Neural cell (in vitro differentiated cells): ENCODE results near the gene UVRAG. TPM values are rescaled to one million over a fixed set of nuclear protein-coding genes. Genes with fewer than 3 reads are reported as not detected.

Source experiments
- H2AFZ ChIP-seq: fragments of 200-600, 300-800 bp; sonication (generic), shearing (Covaris generic); 2 replicates; pipeline ENCODE4 v1.6.0; 2014; ENCODE audit warnings: low read depth, mild to moderate bottlenecking, antibody characterized with exemption, low read length, moderate library complexity
- H3F3A ChIP-seq: fragments of 200-600 bp; shearing (Covaris generic); 2 replicates; pipeline ENCODE4 v1.6.1; 2016; ENCODE audit warnings: mild to moderate bottlenecking, moderate library complexity, mixed read lengths, antibody characterized with exemption, low read length; ENCODE audit not compliant: insufficient read depth, poor library complexity, severe bottlenecking
- H3K27ac ChIP-seq: fragments of 200-600, 300-800 bp; sonication (generic), shearing (Covaris generic); 2 replicates; pipeline ENCODE4 v1.5.1; 2014; ENCODE audit warnings: mild to moderate bottlenecking, low read length, moderate library complexity
- H3K27me3 ChIP-seq: fragments of 300-800, 200-600 bp; sonication (generic), shearing (Covaris generic); 2 replicates; pipeline ENCODE4 v1.6.0; 2014; ENCODE audit warnings: mild to moderate bottlenecking, low read depth, low read length, moderate library complexity; ENCODE audit not compliant: insufficient read depth
- H3K36me3 ChIP-seq: fragments of 300-800, 200-600 bp; sonication (generic), shearing (Covaris generic); 2 replicates; pipeline ENCODE4 v1.5.1; 2014; ENCODE audit warnings: mild to moderate bottlenecking, antibody characterized with exemption, low read length, moderate library complexity; ENCODE audit not compliant: insufficient read depth
- H3K4me2 ChIP-seq: fragments of 300-800, 200-600 bp; sonication (generic), shearing (Covaris generic); 2 replicates; pipeline ENCODE4 v1.6.0; 2014; ENCODE audit warnings: mild to moderate bottlenecking, low read length
- H3K4me3 ChIP-seq: fragments of 300-800, 200-600 bp; sonication (generic), shearing (Covaris generic); 2 replicates; pipeline ENCODE4 v1.5.1; 2014; ENCODE audit warnings: mild to moderate bottlenecking, low read length, moderate library complexity
- H3K79me2 ChIP-seq: fragments of 200-600 bp; shearing (Covaris generic); replicated peaks from 2 replicates; pipeline ENCODE4 v1.6.0; 2014; ENCODE audit warnings: mild to moderate bottlenecking, low read length, moderate library complexity; ENCODE audit not compliant: insufficient read depth
- H3K9ac ChIP-seq: fragments of 300-800, 200-600 bp; sonication (generic), shearing (Covaris generic); 2 replicates; pipeline ENCODE4 v1.6.1; 2016; ENCODE audit warnings: mild to moderate bottlenecking, low read length, mixed read lengths
- H3K9me2 ChIP-seq: fragments of 200-600 bp; shearing (Covaris generic); 2 replicates; pipeline ENCODE4 v1.6.1; 2016; ENCODE audit warnings: mild to moderate bottlenecking, low read length, mixed read lengths; ENCODE audit not compliant: insufficient read depth
- H3K9me3 ChIP-seq: fragments of 200-600, 300-800 bp; sonication (generic), shearing (Covaris generic); 2 replicates; pipeline ENCODE4 v1.6.1; 2016; ENCODE audit warnings: mild to moderate bottlenecking, mixed run types, low read length, moderate library complexity, mixed read lengths
- H4K20me1 ChIP-seq: fragments of 200-600 bp; shearing (Covaris generic); 2 replicates; pipeline ENCODE4 v1.6.1; 2016; ENCODE audit warnings: mild to moderate bottlenecking, mixed run types; ENCODE audit not compliant: insufficient read depth
- EP300 ChIP-seq: fragments of 450-650 bp; conservative IDR thresholded peaks from 2 replicates; pipeline ENCODE4 v1.6.1; 2014; ENCODE audit warnings: antibody characterized with exemption, mild to moderate bottlenecking, moderate library complexity; ENCODE audit not compliant: poor library complexity, severe bottlenecking
- EZH2 ChIP-seq: fragments of 200-600, 300-800 bp; shearing (Covaris generic), sonication (generic); IDR thresholded peaks from 2 replicates; pipeline ENCODE4 v1.6.1; 2014; ENCODE audit warnings: antibody characterized with exemption, low read length, borderline replicate concordance, mild to moderate bottlenecking; ENCODE audit not compliant: insufficient read depth, poor library complexity, severe bottlenecking
- MXI1 ChIP-seq: fragments of 450-650 bp; conservative IDR thresholded peaks from 2 replicates; pipeline ENCODE4 v1.6.1; 2014; ENCODE audit warnings: antibody characterized with exemption, mild to moderate bottlenecking; ENCODE audit not compliant: poor library complexity, severe bottlenecking
- POLR2AphosphoS5 ChIP-seq: IDR thresholded peaks from 2 replicates; pipeline ENCODE4 v1.6.1; 2012
- RAD21 ChIP-seq: fragments of 450-650 bp; conservative IDR thresholded peaks from 2 replicates; pipeline ENCODE4 v1.6.1; 2014; ENCODE audit warnings: antibody characterized with exemption, mild to moderate bottlenecking, moderate library complexity
- SMC3 ChIP-seq: fragments of 450-650 bp; conservative IDR thresholded peaks from 2 replicates; pipeline ENCODE4 v1.6.1; 2014; ENCODE audit warnings: antibody characterized with exemption, mild to moderate bottlenecking, moderate library complexity; ENCODE audit not compliant: poor library complexity
- TAF1 ChIP-seq: IDR thresholded peaks from 2 replicates; pipeline ENCODE4 v1.6.1; 2012; ENCODE audit warnings: low read depth
- polyA plus RNA-seq: library from polyadenylated mRNA; depleted of rRNA; stranded (reverse); fragments of >200 nt; gene quantifications from 2 replicates; pipeline ENCODE4 v1.2.3, GENCODE V29; 2014
- TF ChIP-seq, protein P1 (sequence below): IDR thresholded peaks from 2 replicates; pipeline ENCODE4 v1.6.1; 2012; ENCODE audit warnings: borderline replicate concordance
- TF ChIP-seq, protein P2 (sequence below): fragments of 450-650 bp; IDR thresholded peaks from 2 replicates; pipeline ENCODE4 v1.5.1; 2014; ENCODE audit warnings: antibody characterized with exemption, mild to moderate bottlenecking, moderate library complexity; ENCODE audit not compliant: poor library complexity, severe bottlenecking

The UVRAG gene
- polyA plus RNA-seq, 1 donor from 2014 or later: 31.6 TPM

DNA sequence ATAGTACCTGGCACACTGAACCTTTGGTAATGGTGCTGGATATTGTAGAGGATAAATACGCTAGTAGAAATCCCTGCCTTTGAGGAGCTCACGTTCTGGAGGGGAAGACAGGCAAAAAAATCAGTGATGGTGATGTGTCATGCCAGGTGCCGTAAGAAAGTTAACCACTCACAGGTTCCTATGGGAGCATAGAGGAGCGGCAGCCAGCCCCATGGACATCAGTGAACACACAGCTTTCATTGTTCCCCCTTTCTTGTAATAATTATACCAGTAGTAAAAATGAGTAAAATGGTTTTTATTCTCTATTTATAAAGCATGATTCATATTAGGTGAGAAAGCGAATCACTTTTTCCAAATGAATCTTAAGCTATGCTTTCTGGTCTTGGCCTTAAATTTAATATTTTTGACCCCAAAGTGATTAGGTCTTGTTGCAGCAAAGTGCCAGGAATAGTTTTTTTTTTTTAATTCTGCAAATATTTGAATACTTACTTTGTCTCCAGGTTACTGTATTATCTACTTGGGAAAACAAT is 57.9 kb downstream of the UVRAG start:
- H4K20me1 ChIP-seq: no peaks in the 10 kb centered on the region
- H3K36me3 ChIP-seq: no peaks in the 10 kb centered on the region
- H2AFZ ChIP-seq: no peak overlapping the region
- H3K4me3 ChIP-seq: no peak overlapping the region
- no peak overlapping the region for H3K27ac ChIP-seq
- no peak overlapping the region for H3K4me2 ChIP-seq
- H3K9me3 ChIP-seq: no peaks in the 10 kb centered on the region
- no peaks in the 10 kb centered on the region for H3K79me2 ChIP-seq
- TF ChIP-seq RAD21: no peak
- TF ChIP-seq MXI1: no peak
- TF ChIP-seq EP300: no peak
- TF ChIP-seq, protein P1, sequence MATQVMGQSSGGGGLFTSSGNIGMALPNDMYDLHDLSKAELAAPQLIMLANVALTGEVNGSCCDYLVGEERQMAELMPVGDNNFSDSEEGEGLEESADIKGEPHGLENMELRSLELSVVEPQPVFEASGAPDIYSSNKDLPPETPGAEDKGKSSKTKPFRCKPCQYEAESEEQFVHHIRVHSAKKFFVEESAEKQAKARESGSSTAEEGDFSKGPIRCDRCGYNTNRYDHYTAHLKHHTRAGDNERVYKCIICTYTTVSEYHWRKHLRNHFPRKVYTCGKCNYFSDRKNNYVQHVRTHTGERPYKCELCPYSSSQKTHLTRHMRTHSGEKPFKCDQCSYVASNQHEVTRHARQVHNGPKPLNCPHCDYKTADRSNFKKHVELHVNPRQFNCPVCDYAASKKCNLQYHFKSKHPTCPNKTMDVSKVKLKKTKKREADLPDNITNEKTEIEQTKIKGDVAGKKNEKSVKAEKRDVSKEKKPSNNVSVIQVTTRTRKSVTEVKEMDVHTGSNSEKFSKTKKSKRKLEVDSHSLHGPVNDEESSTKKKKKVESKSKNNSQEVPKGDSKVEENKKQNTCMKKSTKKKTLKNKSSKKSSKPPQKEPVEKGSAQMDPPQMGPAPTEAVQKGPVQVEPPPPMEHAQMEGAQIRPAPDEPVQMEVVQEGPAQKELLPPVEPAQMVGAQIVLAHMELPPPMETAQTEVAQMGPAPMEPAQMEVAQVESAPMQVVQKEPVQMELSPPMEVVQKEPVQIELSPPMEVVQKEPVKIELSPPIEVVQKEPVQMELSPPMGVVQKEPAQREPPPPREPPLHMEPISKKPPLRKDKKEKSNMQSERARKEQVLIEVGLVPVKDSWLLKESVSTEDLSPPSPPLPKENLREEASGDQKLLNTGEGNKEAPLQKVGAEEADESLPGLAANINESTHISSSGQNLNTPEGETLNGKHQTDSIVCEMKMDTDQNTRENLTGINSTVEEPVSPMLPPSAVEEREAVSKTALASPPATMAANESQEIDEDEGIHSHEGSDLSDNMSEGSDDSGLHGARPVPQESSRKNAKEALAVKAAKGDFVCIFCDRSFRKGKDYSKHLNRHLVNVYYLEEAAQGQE: no peak
- TF ChIP-seq, protein P2, sequence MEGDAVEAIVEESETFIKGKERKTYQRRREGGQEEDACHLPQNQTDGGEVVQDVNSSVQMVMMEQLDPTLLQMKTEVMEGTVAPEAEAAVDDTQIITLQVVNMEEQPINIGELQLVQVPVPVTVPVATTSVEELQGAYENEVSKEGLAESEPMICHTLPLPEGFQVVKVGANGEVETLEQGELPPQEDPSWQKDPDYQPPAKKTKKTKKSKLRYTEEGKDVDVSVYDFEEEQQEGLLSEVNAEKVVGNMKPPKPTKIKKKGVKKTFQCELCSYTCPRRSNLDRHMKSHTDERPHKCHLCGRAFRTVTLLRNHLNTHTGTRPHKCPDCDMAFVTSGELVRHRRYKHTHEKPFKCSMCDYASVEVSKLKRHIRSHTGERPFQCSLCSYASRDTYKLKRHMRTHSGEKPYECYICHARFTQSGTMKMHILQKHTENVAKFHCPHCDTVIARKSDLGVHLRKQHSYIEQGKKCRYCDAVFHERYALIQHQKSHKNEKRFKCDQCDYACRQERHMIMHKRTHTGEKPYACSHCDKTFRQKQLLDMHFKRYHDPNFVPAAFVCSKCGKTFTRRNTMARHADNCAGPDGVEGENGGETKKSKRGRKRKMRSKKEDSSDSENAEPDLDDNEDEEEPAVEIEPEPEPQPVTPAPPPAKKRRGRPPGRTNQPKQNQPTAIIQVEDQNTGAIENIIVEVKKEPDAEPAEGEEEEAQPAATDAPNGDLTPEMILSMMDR: no peak
- TF ChIP-seq POLR2AphosphoS5: no peak
- TF ChIP-seq SMC3: no peak
- TF ChIP-seq TAF1: no peak
- TF ChIP-seq EZH2: no peak
- H3K9ac ChIP-seq: no peak overlapping the region
- H3K27me3 ChIP-seq: no peaks in the 10 kb centered on the region
- no peaks in the 10 kb centered on the region for H3F3A ChIP-seq
- H3K9me2 ChIP-seq: no peaks in the 10 kb centered on the region

DNA sequence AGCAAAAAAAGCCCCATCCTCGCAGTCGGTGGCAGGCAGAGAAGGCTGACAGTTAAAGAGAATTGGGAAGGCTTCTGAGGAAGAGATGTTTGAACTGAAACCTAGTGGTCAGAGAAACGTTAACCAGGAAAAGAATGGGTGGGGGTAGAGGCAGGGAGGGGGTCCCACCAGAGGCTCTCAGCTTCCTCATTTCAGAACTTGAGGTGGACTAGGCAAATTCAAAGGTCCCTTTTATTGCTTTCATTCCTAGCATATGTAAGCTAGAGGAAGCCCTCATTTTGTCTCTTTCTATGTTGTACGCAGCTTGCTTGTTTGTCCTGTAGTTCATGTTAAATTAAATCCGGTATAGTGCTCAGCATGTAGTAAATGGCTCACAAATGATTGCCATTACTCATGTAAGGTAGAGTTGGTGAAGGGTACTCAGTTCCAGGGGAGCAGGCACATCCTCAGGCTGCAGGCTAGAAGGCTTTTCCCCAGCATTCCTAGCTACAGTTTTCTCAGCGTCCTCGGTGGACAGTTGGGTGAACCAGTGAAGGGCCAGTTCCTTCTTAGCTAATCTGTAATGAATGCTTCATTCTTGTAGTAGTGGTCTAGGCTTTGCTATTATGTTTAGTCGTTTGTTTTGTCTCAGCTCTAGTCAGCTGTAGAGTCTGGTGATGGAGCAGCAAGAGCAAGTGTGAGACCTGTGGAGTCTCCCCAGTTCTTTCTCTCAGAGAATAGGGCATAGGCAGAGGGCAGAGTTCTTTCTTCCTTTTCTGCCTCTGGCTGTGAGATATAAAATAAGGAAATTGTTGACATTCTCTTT is 58.6 kb downstream of the UVRAG start:
- Histone ChIP-seq H3K27me3 (no peaks in the 10 kb centered on the region), H3K36me3 (no peaks in the 10 kb centered on the region), H3K9me2 (no peaks in the 10 kb centered on the region), H3K27ac (no peak overlapping the region), H3K4me2 (no peak overlapping the region), H2AFZ (no peak overlapping the region), H3K4me3 (no peak overlapping the region), H3F3A (no peaks in the 10 kb centered on the region), H3K79me2 (no peaks in the 10 kb centered on the region), H3K9ac (no peak overlapping the region), H4K20me1 (no peaks in the 10 kb centered on the region), H3K9me3 (no peaks in the 10 kb centered on the region)
- TF ChIP-seq TAF1 (no peak), EZH2 (no peak), EP300 (no peak)
- TF ChIP-seq, protein P2: no peak
